ENCODE data around the gene SORL1.
"Not testable (repeated sequence)": the region's sequence is repeated elsewhere in the genome, so short reads cannot be mapped to it uniquely, and the experiment has no call there.

SORL1 gene

GRCh38 chr11:121563900-121564822 lies 112.0 kb downstream of the SORL1 start:
- no peak for DNase-seq (ENCODE audit: low spot score)

- DNase-seq (ENCODE audit: low spot score), result no peak
These were observed 113.0 kb downstream of the SORL1 start for GRCh38 chr11:121564948-121565684.

- DNase-seq (ENCODE audit: low spot score), result no peak
These were observed 114.4 kb downstream of the SORL1 start for GRCh38 chr11:121566279-121567168.

- no peak for DNase-seq (ENCODE audit: low spot score)
These were observed 115.9 kb downstream of the SORL1 start for GRCh38 chr11:121567995-121568394.

GRCh38 chr11:121569332-121570299 lies 117.5 kb downstream of the SORL1 start:
- DNase-seq (ENCODE audit: low spot score), result not testable (repeated sequence)

GRCh38 chr11:121570453-121570852 lies 118.3 kb downstream of the SORL1 start:
- no peak for DNase-seq (ENCODE audit: low spot score)

GRCh38 chr11:121571506-121571905 lies 119.4 kb downstream of the SORL1 start:
- no peak for DNase-seq (ENCODE audit: low spot score)

GRCh38 chr11:121572571-121573059 lies 120.5 kb downstream of the SORL1 start:
- DNase-seq (ENCODE audit: low spot score), result no peak

GRCh38 chr11:121574801-121575200 lies 122.7 kb downstream of the SORL1 start:
- no peak for DNase-seq (ENCODE audit: low spot score)

GRCh38 chr11:121575250-121575962 lies 123.3 kb downstream of the SORL1 start:
- no peak for DNase-seq (ENCODE audit: low spot score)

GRCh38 chr11:121575963-121576290 lies 123.8 kb downstream of the SORL1 start:
- no peak for DNase-seq (ENCODE audit: low spot score)

GRCh38 chr11:121576531-121576930 lies 124.4 kb downstream of the SORL1 start:
- no peak for DNase-seq (ENCODE audit: low spot score)

- DNase-seq (ENCODE audit: low spot score), result no peak
These were observed 125.2 kb downstream of the SORL1 start for GRCh38 chr11:121577106-121577848.

- DNase-seq (ENCODE audit: low spot score), result no peak
These were observed 126.3 kb downstream of the SORL1 start for GRCh38 chr11:121578251-121578976.

- DNase-seq (ENCODE audit: low spot score), result no peak
These were observed 128.0 kb downstream of the SORL1 start for GRCh38 chr11:121580154-121580553.

- DNase-seq (ENCODE audit: low spot score), result no peak
These were observed 129.5 kb downstream of the SORL1 start for GRCh38 chr11:121581607-121582006.

- no peak for DNase-seq (ENCODE audit: low spot score)
These were observed 130.2 kb downstream of the SORL1 start for GRCh38 chr11:121582296-121582695.

GRCh38 chr11:121583825-121584224 lies 131.7 kb downstream of the SORL1 start:
- no peak for DNase-seq (ENCODE audit: low spot score)

- no peak for DNase-seq (ENCODE audit: low spot score)
These were observed 134.6 kb downstream of the SORL1 start for GRCh38 chr11:121586750-121587149.

Data from AG08395 (cell line).